SU-DHL-6 (cell line): Measurements from ENCODE around the gene SDK1.

Experiments used
- H2AFZ ChIP-seq: fragments of 200-600 bp; sonication (generic); 2 replicates; pipeline ENCODE4 v1.6.1; 2014; ENCODE audit warnings: low read depth, mild to moderate bottlenecking, moderate library complexity, mixed read lengths, antibody characterized with exemption, low read length; ENCODE audit not compliant: severe bottlenecking
- H3F3A ChIP-seq: fragments of 200-600 bp; shearing (Covaris generic); 2 replicates; pipeline ENCODE4 v1.6.0; 2016; ENCODE audit warnings: antibody characterized with exemption, mild to moderate bottlenecking; ENCODE audit not compliant: insufficient read depth
- H3K27ac ChIP-seq: fragments of 200-600 bp; sonication (generic); 2 replicates; pipeline ENCODE4 v1.5.1; 2016; ENCODE audit warnings: low read depth, mild to moderate bottlenecking, low read length, moderate library complexity, mixed read lengths
- H3K27me3 ChIP-seq: fragments of 200-600 bp; sonication (generic), shearing (Covaris generic); 2 replicates; pipeline ENCODE4 v1.6.0; 2014; ENCODE audit warnings: mild to moderate bottlenecking, low read length
- H3K36me3 ChIP-seq: fragments of 200-600 bp; sonication (generic); 2 replicates; pipeline ENCODE4 v1.6.1; 2014; ENCODE audit warnings: mild to moderate bottlenecking, low read length, mixed read lengths
- H3K4me2 ChIP-seq: fragments of 300-600, 200-600 bp; shearing (Covaris generic), sonication (generic); 2 replicates; pipeline ENCODE4 v1.6.0; 2014; ENCODE audit warnings: low read length, low read depth, mild to moderate bottlenecking; ENCODE audit not compliant: poor library complexity, severe bottlenecking
- H3K4me3 ChIP-seq: fragments of 200-600 bp; sonication (generic); 2 replicates; pipeline ENCODE4 v1.5.1; 2014; ENCODE audit warnings: antibody characterized with exemption, low read length, mild to moderate bottlenecking, mixed read lengths; ENCODE audit not compliant: insufficient read depth, poor library complexity, severe bottlenecking
- H3K79me2 ChIP-seq: fragments of 200-600 bp; sonication (generic); 2 replicates; pipeline ENCODE4 v1.6.1; 2014; ENCODE audit warnings: mild to moderate bottlenecking, low read length, moderate library complexity; ENCODE audit not compliant: insufficient read depth
- H3K9ac ChIP-seq: fragments of 200-600 bp; sonication (generic); 2 replicates; pipeline ENCODE4 v1.7.0; 2014; ENCODE audit warnings: mild to moderate bottlenecking, low read length
- H3K9me2 ChIP-seq: fragments of 200-600 bp; sonication (generic); replicated peaks from 2 replicates; pipeline ENCODE4 v1.6.1; 2014; ENCODE audit warnings: low read length; ENCODE audit not compliant: insufficient read depth
- H3K9me3 ChIP-seq: fragments of 200-600 bp; sonication (generic); 2 replicates; pipeline ENCODE4 v1.6.1; 2014; ENCODE audit warnings: low read length, mixed read lengths; ENCODE audit not compliant: insufficient read depth
- H4K20me1 ChIP-seq: fragments of 200-600 bp; sonication (generic); 2 replicates; pipeline ENCODE4 v1.6.1; 2014; ENCODE audit warnings: low read depth, mild to moderate bottlenecking, antibody characterized with exemption, low read length, moderate library complexity, mixed read lengths
- CTCF ChIP-seq: fragments of 200-600 bp; sonication (generic); IDR thresholded peaks from one replicate; pipeline ENCODE4 v1.5.1; 2017; ENCODE audit warnings: antibody characterized with exemption, mild to moderate bottlenecking, low read length, moderate library complexity; ENCODE audit not compliant: insufficient read depth, poor library complexity, severe bottlenecking
- EZH2phosphoT487 ChIP-seq: fragments of 200-600 bp; sonication (generic), shearing (Covaris generic); conservative IDR thresholded peaks from 2 replicates; pipeline ENCODE4 v1.6.1; 2018; ENCODE audit warnings: mild to moderate bottlenecking, antibody characterized with exemption, low read length, moderate library complexity, mixed read lengths

SDK1 gene

GRCh38 chr7:4200546-4201094, 899.6 kb downstream of the SDK1 start:
- no peaks in the 10 kb centered on the region for H3K27me3 ChIP-seq
- H4K20me1 ChIP-seq: no peaks in the 10 kb centered on the region
- H3F3A ChIP-seq: no peaks in the 10 kb centered on the region
- H3K27ac ChIP-seq: no peak overlapping the region
- no peak overlapping the region for H2AFZ ChIP-seq
- no peaks in the 10 kb centered on the region for H3K79me2 ChIP-seq
- H3K36me3 ChIP-seq: no peaks in the 10 kb centered on the region
- no peak overlapping the region for H3K4me3 ChIP-seq
- no peaks in the 10 kb centered on the region for H3K9me3 ChIP-seq
- H3K9ac ChIP-seq: no peak overlapping the region
- H3K9me2 ChIP-seq: no peaks in the 10 kb centered on the region
- H3K4me2 ChIP-seq: no peak overlapping the region
- no peak for TF ChIP-seq CTCF
- no peak for TF ChIP-seq EZH2phosphoT487

- no peaks in the 10 kb centered on the region for H3K36me3 ChIP-seq
- H3K27ac ChIP-seq: no peak overlapping the region
- no peak overlapping the region for H2AFZ ChIP-seq
- H3K79me2 ChIP-seq: no peaks in the 10 kb centered on the region
- no peak overlapping the region for H3K9ac ChIP-seq
- H3K4me3 ChIP-seq: no peak overlapping the region
- no peak for TF ChIP-seq EZH2phosphoT487
- no peak for TF ChIP-seq CTCF
- H3K27me3 ChIP-seq: no peaks in the 10 kb centered on the region
- H4K20me1 ChIP-seq: no peaks in the 10 kb centered on the region
- H3K9me2 ChIP-seq: no peaks in the 10 kb centered on the region
- no peaks in the 10 kb centered on the region for H3F3A ChIP-seq
- H3K4me2 ChIP-seq: no peak overlapping the region
- H3K9me3 ChIP-seq: no peaks in the 10 kb centered on the region
These were observed 900.5 kb downstream of the SDK1 start for GRCh38 chr7:4201566-4201965.

GRCh38 chr7:4202154-4202736, 901.2 kb downstream of the SDK1 start:
- H3K27me3 ChIP-seq: no peaks in the 10 kb centered on the region
- H4K20me1 ChIP-seq: no peaks in the 10 kb centered on the region
- TF ChIP-seq EZH2phosphoT487: no peak
- TF ChIP-seq CTCF: no peak
- H3K9me2 ChIP-seq: no peaks in the 10 kb centered on the region
- no peak overlapping the region for H3K4me2 ChIP-seq
- H3K79me2 ChIP-seq: no peaks in the 10 kb centered on the region
- no peaks in the 10 kb centered on the region for H3K36me3 ChIP-seq
- no peaks in the 10 kb centered on the region for H3K9me3 ChIP-seq
- H3K27ac ChIP-seq: no peak overlapping the region
- H2AFZ ChIP-seq: no peak overlapping the region
- H3F3A ChIP-seq: no peaks in the 10 kb centered on the region
- H3K4me3 ChIP-seq: no peak overlapping the region
- H3K9ac ChIP-seq: no peak overlapping the region
